NCI-H2196 (cell line): ENCODE measurements around the gene SLC20A1.

Experiments
- DNase-seq: peaks from one replicate; lab custom pipeline; 2025; ENCODE audit not compliant: unreplicated experiment; lab: John Stamatoyannopoulos, UW

Gene SLC20A1

DNA sequence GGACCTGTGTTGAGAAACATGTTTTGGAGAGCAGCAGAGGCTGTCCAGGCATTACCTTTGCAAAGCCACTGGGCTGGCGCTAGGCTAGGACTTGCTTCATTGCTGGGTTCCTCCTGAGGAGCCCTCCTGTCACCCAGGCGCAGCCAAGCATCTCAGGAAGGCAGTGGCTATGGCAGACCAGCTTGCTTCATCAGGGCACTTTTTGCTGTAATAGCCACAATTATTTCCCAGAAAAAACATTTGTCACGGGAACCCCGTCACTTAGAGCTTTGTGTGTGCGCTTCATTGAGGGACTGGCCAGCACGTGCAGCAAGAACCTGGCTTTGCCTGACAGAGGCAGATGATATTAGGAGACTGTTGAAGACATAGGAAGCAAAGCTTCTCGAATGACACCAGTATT lies 36.4 kb downstream of the SLC20A1 start:
- no peak for DNase-seq

DNA sequence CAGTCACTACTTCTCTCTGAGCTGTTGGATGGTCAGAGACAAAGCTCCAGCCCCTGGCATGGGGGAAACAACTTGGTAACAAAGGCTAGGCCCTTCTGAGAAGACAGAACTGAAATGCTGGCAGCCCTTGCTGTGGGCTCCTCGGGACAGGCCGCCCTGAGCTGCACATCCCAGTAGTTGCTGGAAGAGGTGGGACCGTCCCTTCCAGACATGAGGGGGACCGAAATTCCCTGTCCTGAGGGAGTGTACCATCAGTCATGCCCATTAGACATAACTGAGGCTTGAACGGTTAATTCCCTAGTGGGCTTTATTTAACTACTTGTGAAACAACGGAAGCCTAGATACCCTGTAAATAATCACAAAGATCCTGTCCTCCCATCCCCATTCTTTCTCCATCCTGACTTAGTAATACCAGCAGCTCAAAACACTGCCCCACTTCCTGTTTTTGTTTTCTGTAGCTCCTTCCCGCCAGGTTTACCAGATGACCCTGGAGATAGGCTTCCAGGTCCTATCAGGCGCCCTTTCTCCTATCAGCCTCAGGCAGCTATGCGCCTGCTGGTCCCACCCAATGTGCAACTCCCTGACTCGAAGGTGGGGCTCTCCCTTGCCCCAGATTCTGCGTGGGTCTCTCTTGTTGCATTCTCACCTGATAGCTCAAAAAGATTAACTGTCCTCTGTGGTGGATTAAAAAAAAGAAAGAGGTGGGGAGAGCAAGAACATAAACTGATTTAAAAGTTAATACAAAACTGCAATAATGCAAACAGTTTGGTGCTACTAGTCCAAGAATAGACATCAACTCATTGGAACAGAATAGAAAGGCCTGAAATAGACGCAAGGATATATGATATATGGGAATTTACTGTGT lies 38.0 kb downstream of the SLC20A1 start:
- no peak for DNase-seq

DNA sequence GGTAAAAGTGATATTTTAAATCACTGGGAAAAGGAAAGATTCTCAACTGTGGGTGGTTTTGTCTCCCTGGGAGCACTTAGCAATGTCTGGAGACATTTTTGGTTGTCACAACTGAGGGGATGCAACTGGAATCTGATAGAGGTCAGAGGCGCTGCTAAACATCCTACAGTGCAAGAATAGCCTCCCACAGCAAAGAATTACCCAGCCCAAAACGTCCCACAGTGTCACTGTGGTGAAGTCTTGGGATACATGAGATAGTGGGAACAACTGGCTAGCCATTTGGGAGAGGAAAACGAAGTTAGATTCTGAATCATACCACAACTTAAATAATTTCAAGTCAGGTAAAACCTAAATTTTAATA lies 38.7 kb downstream of the SLC20A1 start:
- no peak for DNase-seq

DNA sequence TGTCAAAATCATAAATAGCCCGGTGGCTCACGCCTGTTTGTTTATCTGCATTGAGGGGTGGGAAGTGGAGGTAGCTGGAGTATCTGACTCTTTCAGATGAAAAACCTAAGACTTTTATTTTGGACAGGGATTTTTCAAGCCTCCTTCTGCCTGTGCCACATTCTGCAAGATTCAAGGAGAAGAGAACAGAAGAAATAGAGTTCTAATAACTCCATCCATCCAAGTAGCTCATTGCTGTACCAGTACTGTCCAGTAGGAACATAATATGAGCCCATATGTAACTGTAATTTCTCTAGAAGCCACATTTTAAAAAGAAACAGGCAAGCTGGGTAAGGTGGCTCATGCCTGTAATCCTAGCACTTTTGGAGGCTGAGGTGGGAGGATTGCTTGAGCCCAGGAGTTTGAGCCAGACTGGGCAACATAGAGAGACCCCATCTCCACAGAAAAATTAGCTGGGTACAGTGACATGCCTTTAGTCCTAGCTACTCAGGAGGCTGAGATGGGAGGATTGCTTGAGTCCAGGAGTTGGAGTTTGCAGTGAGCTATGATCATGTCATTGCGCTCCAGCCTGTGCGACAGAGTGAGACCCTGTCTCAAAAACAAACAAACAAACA lies 39.6 kb downstream of the SLC20A1 start:
- no peak for DNase-seq

GRCh38 chr2:112686348-112687217 lies 40.8 kb downstream of the SLC20A1 start:
- no peak for DNase-seq

GRCh38 chr2:112687522-112687921 lies 41.8 kb downstream of the SLC20A1 start:
- no peak for DNase-seq

DNA sequence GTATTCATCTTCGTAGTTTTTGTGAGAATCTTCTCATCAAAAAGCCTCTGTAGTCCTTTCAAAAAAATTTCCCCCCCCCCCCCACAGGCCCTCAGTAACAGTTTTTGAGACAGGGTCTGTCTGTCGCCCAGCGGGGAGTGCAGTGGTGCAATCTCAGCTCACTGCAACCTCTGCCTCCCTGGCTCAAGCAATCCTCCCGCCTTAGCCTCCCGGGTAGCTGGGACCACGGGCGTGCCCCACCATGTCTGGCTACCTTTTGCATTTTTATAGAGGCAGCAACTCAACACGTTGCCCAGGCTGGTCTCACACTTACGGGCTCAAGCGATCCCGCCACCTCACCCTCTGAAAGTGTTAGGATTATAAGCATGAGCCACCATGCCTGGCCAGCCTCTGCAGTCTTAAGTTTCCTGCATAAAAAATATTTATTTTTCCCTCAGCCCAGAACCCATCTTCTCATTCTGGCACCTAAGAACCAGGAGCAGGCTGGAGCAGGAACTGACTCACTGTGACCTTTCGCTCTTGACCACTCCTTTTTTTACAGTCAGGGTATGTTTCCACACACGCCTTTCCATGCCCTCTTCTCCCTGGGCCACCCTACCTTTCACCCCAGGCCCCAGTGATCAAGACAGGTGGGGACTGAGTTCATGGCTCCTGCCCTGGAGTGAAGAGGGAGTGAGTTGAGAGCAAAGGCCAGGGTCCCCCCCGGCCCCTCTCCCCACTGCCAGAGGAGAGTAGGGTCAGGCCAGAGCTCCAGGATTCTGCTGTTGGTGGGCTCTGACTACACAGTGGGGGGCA lies 42.5 kb downstream of the SLC20A1 start:
- no peak for DNase-seq

DNA sequence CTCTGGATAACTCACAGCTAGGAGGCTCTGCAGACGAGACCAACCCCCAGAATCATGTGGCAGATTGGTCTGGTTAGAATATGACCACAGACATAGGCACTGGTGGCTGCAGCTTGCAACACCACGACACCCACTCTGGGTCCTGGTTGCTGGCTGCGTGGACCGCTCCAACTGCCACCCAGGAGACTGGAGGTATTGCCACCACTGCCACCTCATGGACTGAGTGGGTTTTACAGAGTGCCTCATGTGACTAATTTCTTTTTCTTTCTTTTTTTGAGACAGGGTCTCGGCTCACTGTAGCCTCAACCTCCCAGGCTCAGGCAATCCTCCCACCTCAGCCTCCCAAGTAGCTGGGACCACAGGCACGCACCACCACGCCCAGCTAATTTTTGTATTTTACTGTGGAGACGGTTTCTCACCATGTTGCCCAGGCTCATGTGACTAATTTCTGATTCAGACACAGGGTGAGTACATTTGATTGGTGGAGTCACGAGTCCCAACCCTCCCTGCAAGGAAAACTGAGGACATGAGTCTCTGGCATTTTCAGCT lies 45.2 kb downstream of the SLC20A1 start:
- peak; percentile 64 for DNase-seq

- no peak for DNase-seq
Observed at GRCh38 chr2:112691881-112692281, 46.1 kb downstream of the SLC20A1 start.

DNA sequence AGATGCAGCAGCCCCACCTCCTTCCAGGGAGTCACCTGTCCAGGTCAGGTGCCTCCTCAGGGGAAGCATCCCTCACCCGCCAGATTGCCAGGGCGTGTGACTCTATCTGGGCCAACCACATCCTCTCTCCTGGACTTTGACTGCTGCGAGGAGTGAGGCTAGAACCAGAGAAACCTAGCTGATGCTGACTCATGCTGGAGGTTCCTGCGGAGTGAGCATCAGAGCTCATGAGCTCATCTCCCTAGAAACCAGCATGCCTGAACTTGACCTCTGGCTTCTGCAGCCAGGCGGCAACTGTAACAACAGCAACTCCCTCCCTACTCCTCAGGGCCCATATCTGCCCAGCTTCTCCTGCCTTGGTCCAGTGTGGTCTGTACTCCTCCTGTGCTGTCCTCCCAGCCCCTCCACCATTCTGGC lies 46.8 kb downstream of the SLC20A1 start:
- peak; percentile 95 for DNase-seq

GRCh38 chr2:112692918-112693317 lies 47.2 kb downstream of the SLC20A1 start:
- no peak for DNase-seq

- no peak for DNase-seq
Observed at GRCh38 chr2:112693596-112693995, 47.9 kb downstream of the SLC20A1 start.

GRCh38 chr2:112694182-112694581 lies 48.4 kb downstream of the SLC20A1 start:
- DNase-seq, result no peak

DNA sequence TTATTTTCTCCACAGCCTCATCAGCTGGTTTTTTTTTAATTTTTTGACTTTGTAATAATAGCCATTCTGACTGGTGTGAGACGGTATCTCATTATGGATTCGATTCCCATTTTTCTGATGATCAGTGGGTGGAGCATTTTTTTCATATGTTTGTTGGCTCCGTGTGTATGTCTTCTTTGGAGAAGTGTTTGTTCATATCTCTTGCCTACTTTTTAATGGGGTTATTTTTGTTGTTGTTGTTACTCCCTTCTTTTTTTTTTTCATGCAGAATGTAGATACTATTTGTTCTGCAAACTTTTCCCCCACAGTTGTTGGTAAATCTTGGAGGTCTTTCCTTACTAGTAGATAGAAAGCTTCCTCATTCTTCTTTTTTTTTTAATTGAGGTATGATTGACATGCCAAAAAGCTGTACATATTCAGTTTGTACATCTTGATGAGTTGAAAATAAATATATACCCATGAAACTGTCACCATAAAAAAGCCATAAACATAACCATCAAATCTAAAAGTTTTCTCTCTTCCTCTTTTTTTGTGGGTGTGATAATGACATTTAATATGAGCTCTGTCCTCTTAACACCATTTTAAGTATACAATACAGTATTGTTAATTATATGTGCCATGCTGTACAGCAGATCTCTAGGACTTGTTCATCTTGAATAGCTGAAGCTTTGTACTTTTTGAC lies 53.2 kb downstream of the SLC20A1 start:
- no peak for DNase-seq

DNA sequence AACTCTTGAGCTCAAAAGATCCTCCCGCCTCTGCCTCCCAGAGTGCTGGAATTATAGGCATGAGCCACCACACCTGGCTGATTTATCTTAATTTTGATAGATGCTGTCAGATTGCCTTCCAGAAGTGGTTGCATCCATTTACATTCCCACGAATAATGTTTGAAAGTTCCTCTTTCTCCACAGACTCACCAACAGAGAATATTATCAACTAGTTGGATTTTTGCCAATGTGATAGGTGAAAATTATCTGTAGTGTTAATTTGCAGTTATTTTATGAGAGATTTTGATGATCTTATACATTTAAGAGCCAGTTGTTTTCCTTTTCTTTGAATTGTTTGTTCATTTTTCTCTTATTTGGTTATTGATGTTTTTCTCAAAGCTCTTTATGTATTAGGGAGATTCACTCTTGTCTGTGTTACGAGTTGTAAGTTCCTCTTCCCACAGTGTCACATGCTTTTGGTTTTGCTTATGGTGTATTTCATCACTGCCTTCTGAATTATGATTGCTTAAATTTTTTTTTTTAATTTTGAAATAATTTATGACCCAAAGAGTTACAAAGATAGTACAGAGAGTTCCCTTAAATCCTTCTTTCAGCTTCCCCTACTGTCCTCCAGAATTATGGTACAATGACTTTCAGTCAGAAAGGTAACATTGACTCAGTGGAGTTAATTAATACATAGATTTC lies 54.4 kb downstream of the SLC20A1 start:
- no peak for DNase-seq

DNA sequence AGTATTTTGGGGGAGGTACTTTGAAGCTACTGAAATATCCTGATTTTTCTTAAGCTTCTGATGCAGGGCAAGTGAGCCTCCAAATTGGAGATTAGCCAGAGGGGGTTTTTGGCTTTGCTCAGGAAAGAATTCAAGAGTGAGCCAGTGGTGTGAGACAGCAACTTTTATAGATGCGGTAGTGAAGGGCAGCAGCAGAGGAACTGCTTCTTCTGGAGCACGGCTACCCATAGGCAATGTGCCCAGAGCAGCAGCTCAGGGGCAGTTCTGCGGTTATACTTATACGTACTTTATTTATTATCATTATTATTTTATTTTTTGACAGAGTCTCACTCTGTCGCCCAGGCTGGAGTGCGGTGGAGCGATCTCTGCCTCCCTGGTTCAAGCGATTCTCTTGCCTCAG lies 55.3 kb downstream of the SLC20A1 start:
- DNase-seq, result no peak

GRCh38 chr2:112703684-112704083 lies 57.9 kb downstream of the SLC20A1 start:
- DNase-seq, result no peak

- no peak for DNase-seq
Observed at GRCh38 chr2:112705575-112705974, 59.8 kb downstream of the SLC20A1 start.

DNA sequence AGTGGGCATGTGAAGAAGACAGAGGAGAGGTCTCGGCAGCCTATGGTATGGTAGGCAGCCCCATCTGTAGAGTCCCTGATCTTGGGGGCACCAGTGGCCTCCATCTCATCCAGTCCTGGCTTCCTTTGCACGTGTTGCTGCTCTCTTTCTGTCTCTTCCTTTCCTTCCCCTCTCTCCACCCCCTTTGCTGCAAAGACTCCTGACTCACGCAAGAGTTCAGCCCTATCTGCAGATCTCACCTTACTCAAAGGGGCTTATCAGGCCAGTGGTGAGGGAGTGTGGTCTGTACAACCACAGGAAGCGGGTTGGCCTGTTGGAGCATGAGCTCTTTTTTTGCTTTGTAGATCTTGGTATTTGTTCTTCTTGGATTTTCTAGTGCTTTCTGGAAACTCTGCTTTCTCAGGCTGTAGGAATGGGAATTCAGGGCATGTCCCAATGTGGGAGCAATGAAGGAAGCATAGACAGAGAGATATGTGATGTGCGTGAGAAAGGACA lies 60.5 kb downstream of the SLC20A1 start:
- DNase-seq, result no peak
